H9 (cell line): ENCODE measurements around the gene PLXND1. TPM values are rescaled to one million over a fixed set of nuclear protein-coding genes. Genes with fewer than 3 reads are reported as not detected.

ENCODE experiments used
- DNase-seq: peaks from one replicate; pipeline ENCODE4 v3.0.0-alpha.2; 2017
- H2AFZ ChIP-seq: one replicate; pipeline ENCODE4 v1.6.1; 2013; ENCODE audit warnings: mild to moderate bottlenecking, low read length, control low read depth, moderate library complexity
- H2AK5ac ChIP-seq: 2 replicates; pipeline ENCODE4 v1.6.1; 2013; ENCODE audit warnings: low read length, control low read depth, mixed read lengths; ENCODE audit not compliant: insufficient read length
- H2BK120ac ChIP-seq: one replicate; pipeline ENCODE4 v1.6.1; 2013; ENCODE audit warnings: low read depth, mild to moderate bottlenecking, low read length, control low read depth, inconsistent platforms; ENCODE audit not compliant: poor library complexity, severe bottlenecking
- H2BK12ac ChIP-seq: 2 replicates; pipeline ENCODE4 v1.6.1; 2013; ENCODE audit warnings: low read length, control low read depth, mixed read lengths, low read depth; ENCODE audit not compliant: insufficient read length
- H2BK15ac ChIP-seq: 2 replicates; pipeline ENCODE4 v1.6.1; 2013; ENCODE audit warnings: low read depth, low read length, control low read depth
- H2BK20ac ChIP-seq: one replicate; pipeline ENCODE4 v1.6.1; 2013; ENCODE audit warnings: low read depth, mild to moderate bottlenecking, low read length, control low read depth, inconsistent platforms; ENCODE audit not compliant: poor library complexity, severe bottlenecking
- H2BK5ac ChIP-seq: 2 replicates; pipeline ENCODE4 v1.6.1; 2013; ENCODE audit warnings: low read length, control low read depth, mixed read lengths; ENCODE audit not compliant: insufficient read length
- H3K14ac ChIP-seq: 2 replicates; pipeline ENCODE4 v1.6.1; 2013; ENCODE audit warnings: low read length, control low read depth; ENCODE audit not compliant: insufficient read depth
- H3K18ac ChIP-seq: 2 replicates; pipeline ENCODE4 v1.6.1; 2013; ENCODE audit warnings: low read depth, mild to moderate bottlenecking, mixed read lengths, low read length, control low read depth; ENCODE audit not compliant: insufficient read length
- H3K23ac ChIP-seq: 2 replicates; pipeline ENCODE4 v1.6.1; 2013; ENCODE audit warnings: low read length, control low read depth, mixed read lengths, low read depth; ENCODE audit not compliant: insufficient read length
- H3K23me2 ChIP-seq: 2 replicates; pipeline ENCODE4 v1.6.1; 2013; ENCODE audit warnings: low read depth, mild to moderate bottlenecking, mixed read lengths, low read length, control low read depth; ENCODE audit not compliant: insufficient read length, poor library complexity, severe bottlenecking
- H3K27ac ChIP-seq: 2 replicates; pipeline ENCODE4 v1.5.1; 2013; ENCODE audit warnings: low read length, control low read depth, mixed read lengths, low read depth; ENCODE audit not compliant: insufficient read length
- H3K27me3 ChIP-seq: 2 replicates; pipeline ENCODE4 v1.6.1; 2013; ENCODE audit warnings: low read length, control low read depth, inconsistent platforms; ENCODE audit not compliant: insufficient read depth
- H3K4ac ChIP-seq: 2 replicates; pipeline ENCODE4 v1.6.1; 2013; ENCODE audit warnings: low read depth, mild to moderate bottlenecking, control low read depth, inconsistent platforms, low read length, moderate library complexity
- H3K4me1 ChIP-seq: 2 replicates; pipeline ENCODE4 v1.6.1; 2013; ENCODE audit warnings: low read length, control low read depth, inconsistent platforms; ENCODE audit not compliant: insufficient read depth
- H3K4me2 ChIP-seq: 2 replicates; pipeline ENCODE4 v1.6.1; 2013; ENCODE audit warnings: low read length, control low read depth, mixed read lengths; ENCODE audit not compliant: insufficient read length, insufficient read depth
- H3K56ac ChIP-seq: 2 replicates; pipeline ENCODE4 v1.6.1; 2013; ENCODE audit warnings: low read depth, mild to moderate bottlenecking, mixed read lengths, low read length, control low read depth; ENCODE audit not compliant: insufficient read length
- H3K79me1 ChIP-seq: 2 replicates; pipeline ENCODE4 v1.6.1; 2013; ENCODE audit warnings: low read depth, mild to moderate bottlenecking, moderate library complexity, low read length, control low read depth, inconsistent platforms; ENCODE audit not compliant: insufficient read depth, poor library complexity, severe bottlenecking
- H3K79me2 ChIP-seq: 2 replicates; pipeline ENCODE4 v1.6.1; 2013; ENCODE audit warnings: low read length, control low read depth, inconsistent platforms; ENCODE audit not compliant: insufficient read depth
- H3K9ac ChIP-seq: 2 replicates; pipeline ENCODE4 v1.6.1; 2013; ENCODE audit warnings: low read length, control low read depth, mixed read lengths; ENCODE audit not compliant: insufficient read length; ENCODE audit errors: extremely low read depth
- H3K9me3 ChIP-seq: one replicate; pipeline ENCODE4 v1.6.1; 2013; ENCODE audit warnings: low read depth, low read length, inconsistent platforms; ENCODE audit not compliant: control insufficient read depth
- H3T11ph ChIP-seq: one replicate; pipeline ENCODE4 v1.6.1; 2013; ENCODE audit warnings: mild to moderate bottlenecking, low read length, control low read depth, inconsistent platforms
- H4K20me1 ChIP-seq: one replicate; pipeline ENCODE4 v1.6.1; 2013; ENCODE audit not compliant: control insufficient read depth, insufficient read length, insufficient read depth
- H4K5ac ChIP-seq: 2 replicates; pipeline ENCODE4 v1.6.1; 2013; ENCODE audit warnings: low read depth, mild to moderate bottlenecking, mixed read lengths, low read length, control low read depth; ENCODE audit not compliant: insufficient read length
- H4K8ac ChIP-seq: replicated peaks from 2 replicates; pipeline ENCODE4 v1.6.1; 2013; ENCODE audit warnings: low read length, control low read depth, mixed read lengths, low read depth; ENCODE audit not compliant: insufficient read length
- H4K91ac ChIP-seq: 2 replicates; pipeline ENCODE4 v1.6.1; 2013; ENCODE audit warnings: low read depth, mild to moderate bottlenecking, moderate library complexity, mixed read lengths, low read length, control low read depth; ENCODE audit not compliant: insufficient read length
- H3K27ac Mint-ChIP-seq, 3 experiments: 2 replicates in 2 of 3; 3 replicates in 1 of 3; pipeline ENCODE4 v1.8.0; 2020 to 2021; ENCODE audit warnings: mixed read lengths in 3 of 3, mild to moderate bottlenecking in 1 of 3, moderate library complexity in 1 of 3
- H3K27me3 Mint-ChIP-seq: 2 replicates; pipeline ENCODE4 v1.8.0; 2021; ENCODE audit warnings: low read depth, mild to moderate bottlenecking, moderate library complexity, mixed read lengths
- H3K36me3 Mint-ChIP-seq, 3 experiments: 2 replicates in 2 of 3; 3 replicates in 1 of 3; pipeline ENCODE4 v1.8.0; 2020 to 2021; ENCODE audit warnings: low read depth in 3 of 3, mixed read lengths in 3 of 3; ENCODE audit not compliant: insufficient read depth in 1 of 3
- H3K4me1 Mint-ChIP-seq, 2 experiments: 2 replicates each; pipeline ENCODE4 v1.8.0; 2020; ENCODE audit warnings: mixed read lengths in 2 of 2
- H3K4me3 Mint-ChIP-seq, 2 experiments: 2 replicates in 1 of 2; 3 replicates in 1 of 2; pipeline ENCODE4 v1.8.0; 2020 to 2021; ENCODE audit warnings: mild to moderate bottlenecking in 2 of 2, mixed read lengths in 2 of 2, moderate library complexity in 1 of 2
- H3K9me3 Mint-ChIP-seq, 2 experiments: 2 replicates in 1 of 2; 3 replicates in 1 of 2; pipeline ENCODE4 v1.8.0; 2020; ENCODE audit warnings: mild to moderate bottlenecking in 2 of 2, mixed read lengths in 2 of 2, moderate library complexity in 1 of 2
- WGBS: extraction: QIAGEN DNeasy Blood & Tissue Kit; methylation state at CpG from one replicate; pipeline ENCODE4 v1.1.7; 2013; ENCODE audit warnings: missing lambda C conversion rate, low lambda C conversion rate, mixed read lengths; ENCODE audit not compliant: insufficient read length; ENCODE audit errors: extremely low coverage; 5-methylcytosine and 5-hydroxymethylcytosine counted together
- total RNA-seq: library from RNA; stranded (reverse); gene quantifications from 2 replicates; pipeline ENCODE4 v1.2.1, GENCODE V29; 2021
- TF ChIP-seq, protein P1 (sequence below): fragments of 200-600 bp; sonication (generic); conservative IDR thresholded peaks from 3 replicates; pipeline ENCODE4 v1.8.0; 2021; ENCODE audit warnings: antibody characterized with exemption, mild to moderate bottlenecking

Gene PLXND1
- total RNA-seq, 1 experiment from 2014 or later: 50.9 TPM

DNA sequence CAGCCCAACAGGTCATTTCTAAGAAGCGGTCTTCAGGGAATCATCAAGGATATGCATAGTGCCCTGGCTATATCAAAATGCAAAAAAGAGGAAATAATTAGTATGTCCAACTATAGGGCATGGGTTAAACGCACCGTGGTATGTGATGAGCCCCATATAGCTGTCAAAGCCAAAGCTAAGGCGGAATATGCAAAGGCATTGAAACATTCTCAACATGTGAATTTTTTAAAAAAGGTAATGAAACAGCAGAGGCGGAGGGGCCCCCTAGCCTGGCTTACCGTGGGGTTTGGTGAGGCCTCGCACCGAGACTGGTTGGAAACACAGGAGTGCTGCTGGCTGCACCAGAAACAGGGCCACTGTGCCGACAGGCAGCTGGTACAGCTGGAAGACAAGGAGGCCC is 23.2 kb downstream of the PLXND1 start:
- no peak overlapping the region for H3K4me2 ChIP-seq
- H2AK5ac ChIP-seq: no peak overlapping the region
- H3K23ac ChIP-seq: no peak overlapping the region
- H4K20me1 ChIP-seq: no peaks in the 10 kb centered on the region
- Mint-ChIP-seq H3K9me3 (no peaks in the 10 kb centered on the region), H3K4me3 (no peak overlapping the region), H3K4me1 (no peaks in the 10 kb centered on the region; a peak in 1 of 4 replicates), H3K27me3 (no peaks in the 10 kb centered on the region), H3K36me3 (peaks cover 0 to 7% (median 2%) of the 10 kb centered on the region in 3 experiments; a peak in 4 of 7 replicates), H3K27ac (no peak overlapping the region)
- no peaks in the 10 kb centered on the region for H3K27me3 ChIP-seq
- no peak overlapping the region for H3K14ac ChIP-seq
- no peaks in the 10 kb centered on the region for H3K4me1 ChIP-seq
- no peak overlapping the region for H3K18ac ChIP-seq
- H3K56ac ChIP-seq: no peak overlapping the region
- no peak overlapping the region for H2AFZ ChIP-seq
- H3K4ac ChIP-seq: no peak overlapping the region
- H4K91ac ChIP-seq: no peak overlapping the region
- H3K23me2 ChIP-seq: no peaks in the 10 kb centered on the region
- no peaks in the 10 kb centered on the region for H3K9me3 ChIP-seq
- no peak overlapping the region for H2BK12ac ChIP-seq
- H3K79me1 ChIP-seq: no peaks in the 10 kb centered on the region
- H4K5ac ChIP-seq: no peak overlapping the region
- no peaks in the 10 kb centered on the region for H3K79me2 ChIP-seq
- no peak overlapping the region for H3K27ac ChIP-seq
- TF ChIP-seq, protein P1, sequence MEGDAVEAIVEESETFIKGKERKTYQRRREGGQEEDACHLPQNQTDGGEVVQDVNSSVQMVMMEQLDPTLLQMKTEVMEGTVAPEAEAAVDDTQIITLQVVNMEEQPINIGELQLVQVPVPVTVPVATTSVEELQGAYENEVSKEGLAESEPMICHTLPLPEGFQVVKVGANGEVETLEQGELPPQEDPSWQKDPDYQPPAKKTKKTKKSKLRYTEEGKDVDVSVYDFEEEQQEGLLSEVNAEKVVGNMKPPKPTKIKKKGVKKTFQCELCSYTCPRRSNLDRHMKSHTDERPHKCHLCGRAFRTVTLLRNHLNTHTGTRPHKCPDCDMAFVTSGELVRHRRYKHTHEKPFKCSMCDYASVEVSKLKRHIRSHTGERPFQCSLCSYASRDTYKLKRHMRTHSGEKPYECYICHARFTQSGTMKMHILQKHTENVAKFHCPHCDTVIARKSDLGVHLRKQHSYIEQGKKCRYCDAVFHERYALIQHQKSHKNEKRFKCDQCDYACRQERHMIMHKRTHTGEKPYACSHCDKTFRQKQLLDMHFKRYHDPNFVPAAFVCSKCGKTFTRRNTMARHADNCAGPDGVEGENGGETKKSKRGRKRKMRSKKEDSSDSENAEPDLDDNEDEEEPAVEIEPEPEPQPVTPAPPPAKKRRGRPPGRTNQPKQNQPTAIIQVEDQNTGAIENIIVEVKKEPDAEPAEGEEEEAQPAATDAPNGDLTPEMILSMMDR: no peak
- H2BK20ac ChIP-seq: no peak overlapping the region
- DNase-seq: no peak
- H2BK5ac ChIP-seq: no peak overlapping the region
- no peak overlapping the region for H3K9ac ChIP-seq
- WGBS: no CpG with 5 or more reads among the region's 9 CpGs
- H3T11ph ChIP-seq: no peak overlapping the region
- H2BK120ac ChIP-seq: no peak overlapping the region
- no peak overlapping the region for H2BK15ac ChIP-seq
- H4K8ac ChIP-seq: no peak overlapping the region
